ENCODE results near the gene FOXA3. TPM values are rescaled to one million over a fixed set of nuclear protein-coding genes. Genes with fewer than 3 reads are reported as not detected.
A peak's percentile ranks its signal among the peaks of the same experiment; 100 is the strongest.

The FOXA3 gene
- total and polyA plus RNA-seq, 10 of the 15 experiments (the other 5 are each of a cell fraction or from before 2014, with no cell fraction given), result 0.04 to 0.83 (median 0.11) TPM; not detected in 5

GRCh38 chr19:45913874-45914830 lies 50.0 kb downstream of the FOXA3 start, which contains the start of gene NANOS2:
Gene NANOS2, minus strand, starts transcription at chr19:45914778. Its CDS starts 85 bp downstream, at chr19:45914693.
- 56% methylated on average over 38 of the region's 44 CpGs for WGBS (ENCODE audit: insufficient coverage, insufficient replicate concordance, low lambda C conversion rate, missing lambda C conversion rate)
- intact Hi-C loops (cut with micrococcal nuclease; ENCODE audit: unreplicated experiment) (no loop called here), in situ Hi-C loops (cut with MboI) (no loop called here)
- Histone ChIP-seq H3K9me3 (replicated peaks; ENCODE audit: control insufficient read depth, insufficient read depth, low read length) (no peaks in the 10 kb centered on the region), H3K9ac (ENCODE audit: control insufficient read depth, insufficient read depth, low read length) (no peak within 1 kb of the TSS), H3K36me3 (ENCODE audit: control insufficient read depth in 2 of 2, insufficient read depth in 2 of 2, low read length in 1 of 2) (no peaks in the 10 kb centered on the region), H4K20me1 (ENCODE audit: control insufficient read depth, insufficient read depth) (no peaks in the 10 kb centered on the region), H3K4me2 (ENCODE audit: control insufficient read depth, insufficient read depth) (no peak within 1 kb of the TSS), H3K4me1 (ENCODE audit: control insufficient read depth, insufficient read depth, low read length) (no peaks in the 10 kb centered on the region), H3K27ac (ENCODE audit: control insufficient read depth, insufficient read depth) (no peak within 1 kb of the TSS), H3K4me3 (no peak within 1 kb of the TSS), H3K79me2 (ENCODE audit: control insufficient read depth, insufficient read depth, low read length) (no peaks in the 10 kb centered on the region), H2AFZ (ENCODE audit: control insufficient read depth, low read depth, low read length) (no peak within 1 kb of the TSS), H3K27me3 (replicated peaks in 1 of 2; ENCODE audit: control insufficient read depth in 2 of 2, insufficient read depth in 2 of 2, low read length in 1 of 2) (no peaks in the 10 kb centered on the region)
- RAD21 ChIA-PET (ENCODE audit: unreplicated experiment), result no interaction called here
- CTCF ChIA-PET, result no interaction called here
- peak; percentile 38 for ATAC-seq
- FAIRE-seq, result no peak
- SMC1A ChIA-PET (ENCODE audit: uncharacterized antibody, unreplicated experiment), result no interaction called here
- no TSS peak for BruUV-seq (replicated peaks)
- TF ChIP-seq RB1 (IDR thresholded peaks at IDR 0.05; ENCODE audit: borderline replicate concordance) (no peak), ZNF207 (IDR thresholded peaks at IDR 0.05; ENCODE audit: borderline replicate concordance) (no peak), IRF5 (IDR thresholded peaks at IDR 0.05; ENCODE audit: borderline replicate concordance) (no peak), ZNF687 (IDR thresholded peaks at IDR 0.05) (no peak), HDGF (IDR thresholded peaks at IDR 0.05) (no peak), CTCF (IDR thresholded peaks at IDR 0.05 in 2 of 3, conservative IDR thresholded peaks at IDR 0.05 in 1 of 3; ENCODE audit: control insufficient read depth in 2 of 3, extremely low read depth in 1 of 3, insufficient read depth in 1 of 3, low read depth in 3 of 3, low read length in 3 of 3) (peak in 2 of 3 experiments; percentile 13 to 18; a peak in 2 of 6 replicates), RAD21 (IDR thresholded peaks at IDR 0.05; ENCODE audit: insufficient read depth, low read depth, low read length) (peak; percentile 30; the same call in 1 of the 2 replicates), DPF2 (IDR thresholded peaks at IDR 0.05) (no peak), BCL3 (IDR thresholded peaks at IDR 0.05; ENCODE audit: borderline replicate concordance, insufficient read depth, low read depth, low read length, poor library complexity, severe bottlenecking) (no peak)
- DNase-seq (ENCODE audit: low read depth, low spot score), result no peak
- POLR2A ChIA-PET, result no interaction called here

Data from GM12878 (cell line).